ENCODE data around the gene RPL22.

RPL22 gene

GRCh38 chr1:6200188-6200809, 904 bp upstream of the RPL22 start:
- peak; percentile 54 for DNase-seq (ENCODE audit: low read depth)

DNA sequence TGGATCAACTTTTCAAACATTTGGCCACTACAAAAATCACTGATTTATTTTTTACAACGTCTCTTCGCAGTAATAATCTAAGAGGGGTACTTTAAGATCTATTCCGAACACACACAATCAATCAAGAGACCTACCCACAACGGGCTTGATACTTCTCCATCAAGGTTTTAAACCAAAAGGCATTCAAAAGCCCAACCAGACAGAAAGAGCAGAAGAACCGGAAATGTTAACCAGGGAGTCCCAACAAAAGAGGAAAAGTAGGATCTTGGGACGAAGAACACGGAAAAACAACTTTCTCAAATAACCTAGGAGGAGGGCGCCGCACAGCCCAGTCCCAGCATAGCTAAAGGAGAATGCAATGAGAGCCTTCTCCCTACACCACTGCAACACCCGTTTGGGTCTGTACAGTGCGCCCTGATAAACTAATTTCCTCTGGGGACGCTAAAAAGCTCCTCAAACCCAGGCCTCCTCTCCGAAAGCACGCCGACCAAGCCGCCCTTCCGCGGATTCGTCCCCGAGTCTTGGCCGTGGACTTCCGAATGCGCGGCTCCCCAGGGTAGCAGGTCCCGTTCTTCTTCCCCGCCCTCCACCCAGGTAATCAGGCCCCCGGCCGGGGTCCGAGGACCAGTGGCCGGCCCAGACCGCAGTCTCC, 623 bp downstream of the RPL22 start:
- DNase-seq (ENCODE audit: low read depth): no peak

GRCh38 chr1:6197746-6198427, 1.5 kb downstream of the RPL22 start:
- no peak for DNase-seq (ENCODE audit: low read depth)

- DNase-seq (ENCODE audit: low read depth): no peak
These were observed 7.4 kb downstream of the RPL22 start for GRCh38 chr1:6191968-6192367.

DNA sequence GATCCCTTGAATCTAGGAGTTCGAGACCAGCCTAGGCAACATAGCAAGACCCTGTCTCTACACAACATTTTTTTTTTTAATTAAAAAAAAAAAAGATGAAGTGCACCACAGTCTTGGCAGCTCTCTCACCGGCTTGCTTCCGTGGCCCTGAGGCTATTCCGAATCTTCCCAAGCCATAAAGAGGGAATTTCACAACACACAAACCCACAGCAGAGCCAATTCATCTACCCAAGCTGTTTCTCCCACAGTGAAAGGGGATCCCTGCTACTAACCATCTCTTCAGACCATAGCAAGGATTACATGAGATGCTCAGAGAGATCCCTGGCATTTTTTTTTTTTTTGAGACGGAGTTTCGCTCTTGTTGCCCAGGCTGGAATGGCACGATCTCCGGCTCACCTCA, 10.9 kb downstream of the RPL22 start:
- DNase-seq (ENCODE audit: low read depth): no peak

DNA sequence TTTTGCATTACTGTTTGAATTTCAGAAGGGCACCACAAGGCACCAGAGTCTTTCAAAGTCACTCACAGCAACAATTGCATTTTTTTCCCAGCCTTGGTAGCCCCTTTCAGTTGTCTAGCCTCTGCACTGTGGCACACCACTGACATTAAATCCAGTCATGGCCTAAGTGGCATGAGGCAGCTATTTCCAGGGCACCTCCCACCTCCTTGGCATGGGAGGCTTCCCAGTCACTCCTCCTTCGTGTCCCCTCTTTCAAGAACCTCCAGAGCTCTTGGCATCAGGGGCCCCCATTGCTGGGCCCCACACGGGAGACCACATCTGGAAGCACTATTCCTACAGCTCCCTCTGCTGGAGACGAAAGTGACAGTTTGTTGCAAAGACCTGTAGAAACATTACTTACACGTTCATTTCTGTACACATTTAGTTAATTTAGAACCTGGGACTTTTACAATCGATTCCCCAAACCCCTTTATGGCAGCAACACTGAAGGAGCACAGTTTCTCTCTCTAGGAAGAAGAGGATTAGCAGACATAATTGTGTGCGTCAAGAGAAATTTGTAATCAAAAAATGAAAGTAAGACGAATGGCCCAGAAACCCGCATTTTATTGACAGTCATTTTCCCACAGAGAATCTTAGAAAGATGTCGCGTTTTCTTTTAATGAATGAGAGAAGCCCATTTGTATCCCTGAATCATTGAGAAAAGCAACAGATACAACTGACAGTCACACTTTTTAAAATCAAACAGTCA, 13.6 kb downstream of the RPL22 start:
- no peak for DNase-seq (ENCODE audit: low read depth)

DNA sequence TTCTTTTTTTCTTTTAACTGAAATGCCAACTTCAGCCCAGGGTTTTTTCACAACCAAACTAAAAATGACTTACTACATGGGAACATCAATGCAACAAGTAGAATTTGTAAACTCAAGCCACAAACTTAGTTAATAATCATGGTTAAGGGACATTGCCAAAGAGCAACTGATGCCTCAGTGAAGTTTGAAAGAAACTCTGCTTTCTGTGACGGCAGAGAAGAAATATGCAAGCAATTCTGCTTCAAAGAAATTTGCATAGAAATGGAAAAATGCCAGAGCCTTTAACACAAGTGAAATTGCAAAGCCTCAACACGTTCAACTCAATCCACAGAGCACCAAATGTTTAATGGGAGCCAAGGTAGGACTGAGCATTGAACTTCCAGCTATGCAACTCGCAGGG, 14.2 kb downstream of the RPL22 start:
- DNase-seq (ENCODE audit: low read depth): no peak

GRCh38 chr1:6184083-6184783, 15.2 kb downstream of the RPL22 start:
- no peak for DNase-seq (ENCODE audit: low read depth)

GRCh38 chr1:6183520-6183989, 15.8 kb downstream of the RPL22 start:
- no peak for DNase-seq (ENCODE audit: low read depth)

DNA sequence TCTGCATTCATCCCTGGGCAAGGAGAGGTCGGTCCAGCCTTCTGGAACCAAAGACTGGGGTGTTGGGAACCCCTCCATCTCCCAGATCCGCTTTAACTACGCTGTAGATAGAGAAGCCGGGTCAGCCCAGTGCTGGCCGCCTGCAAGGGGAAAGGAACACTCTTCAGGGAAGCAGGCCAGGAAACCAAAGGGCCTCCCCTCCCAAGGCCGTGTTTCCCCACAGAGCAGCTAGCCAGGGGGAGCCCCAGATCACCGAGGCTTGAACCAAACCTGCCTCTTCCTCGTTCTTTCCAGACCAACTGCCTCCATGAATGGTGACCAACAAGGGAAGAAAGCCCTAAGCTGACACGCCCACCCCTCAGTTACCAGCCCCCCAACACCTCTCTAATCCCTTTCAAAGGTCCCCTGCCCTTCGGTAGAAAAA, 18.0 kb downstream of the RPL22 start:
- DNase-seq (ENCODE audit: low read depth): no peak

- no peak for DNase-seq (ENCODE audit: low read depth)
These were observed 18.6 kb downstream of the RPL22 start for GRCh38 chr1:6180707-6181311.

DNA sequence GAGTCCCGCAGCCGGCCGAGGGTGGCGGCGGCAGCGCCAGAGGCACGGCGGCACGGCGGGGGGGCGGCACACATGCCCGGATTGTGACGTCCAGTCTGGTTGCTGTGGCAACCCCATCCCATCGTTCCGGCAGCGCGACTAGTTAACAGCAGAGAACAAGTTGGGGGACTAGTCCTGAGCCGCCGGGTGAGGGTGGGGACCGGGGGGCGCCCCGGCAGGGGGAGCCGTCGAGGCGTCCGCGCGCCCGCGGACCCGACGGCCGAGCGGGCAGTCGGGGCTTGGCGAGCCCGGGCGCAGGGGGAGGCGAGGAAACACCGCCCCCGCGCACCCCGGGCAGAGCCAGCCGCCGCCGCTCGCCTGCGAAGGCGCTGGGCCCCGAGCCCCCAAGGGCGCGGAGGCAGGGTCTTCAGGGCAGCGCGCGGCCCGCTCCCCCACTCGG, 19.1 kb downstream of the RPL22 start, which contains the start of gene CHD5:
Gene CHD5 (minus strand): TSS at position 54 of the 439 bp plus-strand sequence. CDS start 298 bp downstream, outside the sequence.
- DNase-seq (ENCODE audit: low read depth): no peak

DNA sequence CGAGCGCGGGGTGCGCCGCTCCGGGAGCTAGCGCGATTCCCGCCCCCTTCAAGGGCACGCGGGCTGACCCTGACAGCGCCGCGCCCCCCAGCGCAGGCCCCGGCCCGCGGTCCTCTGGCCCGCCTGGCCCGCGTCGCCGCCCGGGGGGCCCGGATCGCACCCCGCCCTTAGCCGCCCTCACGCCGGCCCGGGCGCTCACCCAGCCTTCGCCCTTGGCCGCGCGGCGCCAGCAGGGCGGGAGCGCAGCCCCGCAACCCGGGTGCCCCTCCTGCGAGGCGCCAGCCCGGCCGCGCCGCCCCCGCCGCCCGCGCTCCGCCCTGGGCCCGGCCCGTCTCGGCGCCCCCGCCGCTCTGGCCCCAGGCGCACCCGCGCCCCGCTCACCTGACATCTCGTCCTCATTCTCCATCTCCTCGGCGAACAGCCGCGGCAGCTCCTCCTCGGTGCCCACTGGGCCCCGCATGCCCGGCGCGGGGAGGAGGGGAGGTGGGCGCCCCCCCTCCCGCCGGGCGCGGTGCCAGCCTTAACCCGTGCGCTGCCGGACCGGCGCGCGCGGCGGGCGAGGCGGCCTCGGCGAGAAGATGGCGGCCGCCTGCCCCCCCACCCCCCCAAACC, 19.7 kb downstream of the RPL22 start:
- DNase-seq (ENCODE audit: low read depth): no peak

DNA sequence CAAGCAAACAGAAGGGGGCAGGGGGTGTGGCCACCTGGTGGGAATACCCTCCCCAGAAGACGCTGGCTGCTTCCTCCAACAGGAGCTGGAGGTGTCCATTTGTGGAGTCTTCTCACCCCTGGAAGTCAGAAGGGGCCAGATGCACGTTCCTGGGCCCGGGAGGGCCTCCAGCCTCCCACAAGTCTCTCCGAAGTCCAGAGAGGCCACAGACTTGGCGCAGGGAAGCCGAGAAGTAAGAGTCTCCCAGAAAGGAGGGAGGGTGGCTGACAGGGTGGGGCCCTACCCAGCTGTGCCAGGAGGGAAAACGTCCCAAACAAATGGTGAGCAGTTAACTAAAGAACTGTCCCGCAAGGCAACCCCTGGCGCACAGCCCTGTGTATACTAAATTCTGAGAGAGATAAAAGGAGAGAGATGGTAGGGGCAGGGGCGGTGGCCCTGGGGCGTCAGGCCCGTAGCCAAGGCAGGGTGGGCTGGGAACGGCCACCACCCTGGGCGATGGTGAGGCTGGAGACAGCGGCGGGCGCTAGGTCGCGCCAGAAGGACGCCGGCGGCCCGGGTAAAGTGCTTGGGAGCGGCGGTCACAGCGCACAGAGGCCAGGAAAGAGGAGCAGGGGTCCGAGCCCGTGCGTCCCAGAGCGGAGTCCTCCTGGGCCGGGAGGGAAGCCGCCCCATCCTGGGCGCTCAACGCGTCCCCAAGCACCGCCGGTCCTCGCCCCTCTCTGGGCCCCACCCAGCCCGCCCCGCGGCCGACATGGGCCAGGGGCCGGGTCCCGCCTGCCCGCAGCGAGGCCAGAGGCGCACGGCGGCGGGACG, 20.4 kb downstream of the RPL22 start:
- DNase-seq (ENCODE audit: low read depth): no peak

DNA sequence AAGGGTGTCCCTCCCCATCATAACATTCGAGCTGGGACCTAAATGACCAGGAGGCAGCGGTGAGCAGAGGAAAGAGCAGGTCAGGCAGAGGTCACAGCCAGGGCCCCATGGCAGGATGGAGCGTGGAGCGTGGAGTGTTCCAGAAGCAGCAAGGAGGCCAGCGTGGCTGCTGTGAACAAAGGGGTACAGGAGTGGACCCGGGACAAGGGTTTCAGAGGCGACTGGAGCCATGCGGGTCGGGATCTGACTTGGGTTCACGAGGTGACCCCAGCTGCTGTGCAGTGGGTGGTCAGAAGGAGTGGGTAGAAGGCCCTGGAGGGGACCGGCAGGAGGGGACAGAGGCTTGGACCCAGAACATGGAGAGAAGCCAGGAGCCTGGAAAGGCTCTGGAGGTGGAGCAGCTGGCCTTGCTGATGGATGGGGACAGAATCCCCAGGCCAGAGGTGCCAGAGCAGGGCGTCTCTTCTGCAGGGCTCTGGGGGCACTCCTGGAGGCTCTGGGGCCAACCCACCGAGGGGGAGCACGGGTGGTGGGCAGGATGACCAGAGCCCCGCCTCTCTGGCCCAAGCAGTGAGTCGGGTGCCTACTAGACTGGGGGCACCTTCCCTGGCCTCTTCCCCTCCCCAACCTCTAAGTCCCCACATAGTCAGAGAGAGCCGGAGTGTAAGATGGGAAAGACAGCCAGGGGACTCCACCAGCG, 21.6 kb downstream of the RPL22 start:
- no peak for DNase-seq (ENCODE audit: low read depth)

- no peak for DNase-seq (ENCODE audit: low read depth)
These were observed 22.6 kb downstream of the RPL22 start for GRCh38 chr1:6176779-6177178.

DNA sequence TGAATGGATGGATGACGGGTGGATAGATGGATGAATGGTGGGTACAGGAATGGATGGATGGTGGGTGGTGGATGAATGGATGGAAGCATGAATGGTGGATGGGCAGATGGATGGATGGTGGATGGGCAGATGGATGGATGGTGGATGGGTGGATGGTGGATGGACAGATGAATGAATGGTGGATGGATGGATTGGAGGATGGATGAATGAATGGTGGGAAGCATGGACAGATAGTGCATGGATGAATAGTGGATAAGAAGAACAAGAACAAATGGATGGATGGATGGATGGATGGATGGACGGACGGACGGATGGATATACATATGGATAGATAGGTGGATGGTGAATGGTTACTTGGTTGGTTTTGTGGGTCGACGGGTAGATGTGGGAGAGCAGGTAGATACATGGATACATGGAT, 24.0 kb downstream of the RPL22 start:
- DNase-seq (ENCODE audit: low read depth): no peak

GRCh38 chr1:6174621-6175410, 24.6 kb downstream of the RPL22 start:
- no peak for DNase-seq (ENCODE audit: low read depth)

DNA sequence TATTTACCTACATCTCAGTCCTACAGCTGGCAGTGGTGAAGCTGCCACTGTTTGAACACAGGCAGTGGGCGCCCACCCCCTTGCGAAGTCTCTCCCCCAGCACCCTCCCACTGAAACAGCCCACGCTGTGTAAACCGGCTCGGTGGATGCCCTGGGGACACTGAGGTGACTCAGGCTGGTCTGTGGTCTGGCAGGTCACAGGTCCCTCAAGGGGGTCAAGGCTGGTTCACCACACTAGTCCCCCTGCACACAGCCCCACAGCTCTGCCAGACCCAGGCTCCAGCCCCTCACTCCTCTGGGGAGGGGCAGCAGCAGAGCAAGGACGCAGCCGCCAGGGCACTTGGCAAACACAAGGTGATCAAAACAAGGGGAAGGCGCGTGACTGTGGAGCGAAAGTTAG, 26.8 kb downstream of the RPL22 start:
- DNase-seq (ENCODE audit: low read depth): no peak

Data from CMK (cell line).